HG03432 (cell line): ENCODE measurements around the gene ZBTB17.
"Not testable (repeated sequence)": the region's sequence is repeated elsewhere in the genome, so short reads cannot be mapped to it uniquely, and the experiment has no call there.

Experiments used
- ATAC-seq: cut with Tn5 transposase; IDR thresholded peaks from one replicate; pipeline ENCODE4 v1.9.1; 2021; ENCODE audit warnings: mild to moderate bottlenecking, moderate library complexity; ENCODE audit not compliant: unreplicated experiment

Gene ZBTB17

GRCh38 chr1:15938628-15939161 is 37.2 kb downstream of the ZBTB17 start:
- no peak for ATAC-seq

- no peak for ATAC-seq
Observed at GRCh38 chr1:15937706-15938168, 38.2 kb downstream of the ZBTB17 start.

GRCh38 chr1:15937146-15937545 is 38.8 kb downstream of the ZBTB17 start:
- ATAC-seq = no peak

GRCh38 chr1:15936025-15936424 is 39.9 kb downstream of the ZBTB17 start:
- ATAC-seq = no peak

- ATAC-seq = no peak
Observed at GRCh38 chr1:15935056-15935950, 40.6 kb downstream of the ZBTB17 start.

- ATAC-seq = no peak
Observed at GRCh38 chr1:15934211-15935055, 41.5 kb downstream of the ZBTB17 start.

GRCh38 chr1:15933684-15934083 is 42.2 kb downstream of the ZBTB17 start:
- no peak for ATAC-seq

GRCh38 chr1:15932612-15933011 is 43.3 kb downstream of the ZBTB17 start:
- no peak for ATAC-seq

GRCh38 chr1:15931884-15932283 is 44.0 kb downstream of the ZBTB17 start:
- no peak for ATAC-seq

GRCh38 chr1:15931401-15931800 is 44.5 kb downstream of the ZBTB17 start:
- ATAC-seq = no peak

GRCh38 chr1:15928971-15929965 is 46.6 kb downstream of the ZBTB17 start:
- ATAC-seq = no peak

- not testable (repeated sequence) for ATAC-seq
Observed at GRCh38 chr1:15926448-15926847, 49.5 kb downstream of the ZBTB17 start.

GRCh38 chr1:15923241-15923640 is 52.7 kb downstream of the ZBTB17 start:
- ATAC-seq = no peak

- ATAC-seq = peak; percentile 74
Observed at GRCh38 chr1:15918962-15919715, 56.8 kb downstream of the ZBTB17 start.

GRCh38 chr1:15916916-15917315 is 59.0 kb downstream of the ZBTB17 start:
- no peak for ATAC-seq

GRCh38 chr1:15916417-15916816 is 59.5 kb downstream of the ZBTB17 start:
- no peak for ATAC-seq

GRCh38 chr1:15915991-15916390 is 59.9 kb downstream of the ZBTB17 start:
- no peak for ATAC-seq

- ATAC-seq = not testable (repeated sequence)
Observed at GRCh38 chr1:15913607-15914006, 62.3 kb downstream of the ZBTB17 start.

GRCh38 chr1:15911927-15912326 is 64.0 kb downstream of the ZBTB17 start:
- no peak for ATAC-seq
